Activated CD8-positive, alpha-beta memory T cell treated with anti-CD3 and anti-CD28 coated beads, Interleukin-2, amount 10 ng/mL, durations not matched to agents 7 days and 5 days (primary cell): Measurements from ENCODE around the gene IGFBP3. TPM values are rescaled to one million over a fixed set of nuclear protein-coding genes. Genes with fewer than 3 reads are reported as not detected.
A peak's percentile ranks its signal among the peaks of the same experiment; 100 is the strongest.

Experiments
- ATAC-seq: fragments of 150-1000 bp; cut with Tn5 transposase; one replicate; pipeline ENCODE4 v1.10.0; 2021; ENCODE audit warnings: moderate library complexity
- CTCF ChIA-PET: fragments of 350-600 bp; sonication (Branson Sonifier 250); formaldehyde crosslinking; loops from one replicate; lab custom pipeline; 2021; ENCODE audit warnings: antibody characterized with exemption; lab: Charles Lee
- DNase-seq: peaks from one replicate; pipeline ENCODE4 v3.0.0-alpha.2; 2020
- H3K27ac Mint-ChIP-seq: one replicate; pipeline ENCODE4 v1.8.0; 2021; ENCODE audit warnings: mild to moderate bottlenecking, mixed read lengths
- H3K27me3 Mint-ChIP-seq: one replicate; pipeline ENCODE4 v1.8.0; 2021; ENCODE audit warnings: mixed read lengths
- H3K36me3 Mint-ChIP-seq: one replicate; pipeline ENCODE4 v1.8.0; 2021; ENCODE audit warnings: mild to moderate bottlenecking, mixed read lengths
- H3K4me1 Mint-ChIP-seq: one replicate; pipeline ENCODE4 v1.8.0; 2021; ENCODE audit warnings: mixed read lengths
- H3K4me3 Mint-ChIP-seq: one replicate; pipeline ENCODE4 v1.8.0; 2021; ENCODE audit warnings: mild to moderate bottlenecking, moderate library complexity, mixed read lengths
- H3K9me3 Mint-ChIP-seq: one replicate; pipeline ENCODE4 v1.8.0; 2022; ENCODE audit warnings: low read depth, mixed read lengths
- total RNA-seq, 2 experiments: library from RNA; stranded (reverse); gene quantifications; one replicate each; pipeline ENCODE4 v1.2.3, GENCODE V29; 2021

IGFBP3 gene
- total RNA-seq, 2 experiments from 2014 or later, result 10.5 to 17.8 TPM

DNA sequence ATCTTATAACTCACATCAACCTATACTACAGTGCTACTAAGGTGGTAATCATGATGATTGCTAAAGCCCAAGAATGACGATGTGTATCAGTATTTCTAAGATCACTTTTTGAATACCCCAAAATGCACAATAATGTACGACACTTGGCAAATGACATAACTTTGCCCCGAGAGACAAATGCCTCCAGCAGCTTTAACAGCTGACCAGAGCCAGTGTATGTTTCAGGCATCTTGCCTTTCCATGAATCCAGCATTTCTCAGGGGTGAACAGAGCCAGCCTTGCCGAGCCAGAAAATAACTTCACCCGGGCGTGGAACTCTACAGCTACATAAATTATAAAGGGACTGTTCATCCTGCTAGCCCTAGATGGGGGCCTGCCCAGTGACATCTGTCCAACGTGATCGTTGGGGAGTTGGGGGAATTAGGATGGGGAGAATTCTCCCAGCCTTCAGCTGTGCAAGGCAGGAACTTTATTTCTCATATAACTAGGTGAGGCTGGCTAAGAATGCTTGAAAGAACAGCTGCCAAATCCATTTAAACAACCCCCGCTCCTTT lies 1.8 kb downstream of the IGFBP3 start:
- peaks cover 3% of the 10 kb centered on the region for H3K36me3 Mint-ChIP-seq
- no peak for ATAC-seq
- peaks cover 47% of the 10 kb centered on the region for H3K4me1 Mint-ChIP-seq

DNA sequence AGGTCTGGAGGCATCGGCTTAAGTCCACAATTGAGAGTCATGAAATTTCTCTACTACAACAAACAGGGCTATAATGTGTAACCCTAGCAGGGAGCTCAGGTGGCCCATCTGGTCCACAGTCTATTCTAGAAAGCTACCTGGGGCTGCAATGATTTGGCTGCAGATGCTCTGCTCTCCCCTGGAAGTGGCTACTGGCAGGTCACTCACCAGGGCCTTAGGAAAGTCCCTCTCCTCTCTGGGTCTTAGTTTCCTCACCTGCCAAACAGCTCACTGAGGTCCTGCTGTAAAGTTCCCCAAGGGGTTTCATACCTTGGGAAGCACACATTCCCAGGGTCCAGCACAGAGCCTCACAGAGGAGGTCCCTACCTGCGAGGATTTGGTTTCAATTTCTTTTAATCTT lies 2.5 kb downstream of the IGFBP3 start:
- DNase-seq (no peak), ATAC-seq (no peak)
- CTCF ChIA-PET, result interaction anchor here (1.0 to 3.9 kb wide), 5 partner anchors 9 to 1170 kb away, joined by 3 to 19 read pairs (median 5); no protein-coding TSS in a partner anchor
- Mint-ChIP-seq H3K27ac (peak overlapping the region; percentile 69), H3K9me3 (no peaks in the 10 kb centered on the region), H3K36me3 (peaks cover 3% of the 10 kb centered on the region), H3K4me3 (peak overlapping the region; percentile 55), H3K27me3 (peaks cover 50% of the 10 kb centered on the region), H3K4me1 (peaks cover 47% of the 10 kb centered on the region)

More for the DNA sequence above, 1.8 kb downstream of the IGFBP3 start:
- H3K4me3 Mint-ChIP-seq, result peak overlapping the region; percentile 72
- no peaks in the 10 kb centered on the region for H3K9me3 Mint-ChIP-seq
- DNase-seq, result no peak
- CTCF ChIA-PET, result interaction anchor here (3.1 to 3.9 kb wide), 2 partner anchors 29 to 1169 kb away, joined by 8 to 19 read pairs; no protein-coding TSS in a partner anchor
- no peak overlapping the region for H3K27ac Mint-ChIP-seq
- peaks cover 57% of the 10 kb centered on the region for H3K27me3 Mint-ChIP-seq

DNA sequence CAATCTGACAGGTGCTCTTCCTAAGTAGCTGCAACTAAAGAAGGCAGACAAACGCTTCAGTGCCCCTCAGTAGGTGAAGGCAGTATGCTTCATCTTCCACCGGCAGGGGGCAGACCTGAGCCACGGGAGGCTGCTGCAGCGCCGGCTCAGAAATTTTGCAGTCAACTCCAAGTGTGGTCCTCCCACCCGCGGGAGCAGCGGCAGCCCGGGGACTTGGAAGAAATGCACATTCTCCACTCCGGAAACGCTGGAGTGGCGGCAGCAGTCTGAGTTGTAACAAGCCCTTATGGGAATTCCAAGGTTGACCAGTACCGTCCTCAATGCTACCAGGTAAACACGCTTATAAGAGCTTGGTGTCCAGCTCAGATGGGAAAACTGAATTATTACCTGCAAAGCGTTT lies 3.4 kb downstream of the IGFBP3 start:
- H3K36me3 Mint-ChIP-seq, result peaks cover 3% of the 10 kb centered on the region
- peak overlapping the region; percentile 36 for H3K4me3 Mint-ChIP-seq
- H3K27me3 Mint-ChIP-seq, result peaks cover 42% of the 10 kb centered on the region
- CTCF ChIA-PET, result interaction anchor here (0.6 to 3.9 kb wide), 12 partner anchors 9 to 1171 kb away, joined by 3 to 19 read pairs (median 3); no protein-coding TSS in a partner anchor
- peak; percentile 32 for ATAC-seq
- peak; percentile 83 for DNase-seq
- no peak overlapping the region for H3K27ac Mint-ChIP-seq
- H3K4me1 Mint-ChIP-seq, result peaks cover 40% of the 10 kb centered on the region
- H3K9me3 Mint-ChIP-seq, result no peaks in the 10 kb centered on the region

DNA sequence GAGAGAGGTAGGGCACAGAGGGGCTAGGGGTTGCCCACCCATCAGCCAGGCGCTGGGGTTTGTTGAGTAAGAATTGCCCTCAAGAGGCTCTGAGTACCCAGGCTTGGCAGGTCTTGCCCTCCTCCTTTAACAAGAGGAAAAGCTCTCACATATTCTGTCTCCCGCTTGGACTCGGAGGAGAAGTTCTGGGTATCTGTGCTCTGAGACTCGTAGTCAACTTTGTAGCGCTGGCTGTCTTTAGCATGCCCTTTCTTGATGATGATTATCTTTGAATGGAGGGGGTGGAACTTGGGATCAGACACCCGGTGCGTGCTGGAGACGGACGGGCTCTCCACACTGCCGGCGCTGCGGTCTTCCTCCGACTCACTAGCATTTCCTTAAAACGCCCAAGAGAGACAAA lies 4.0 kb downstream of the IGFBP3 start:
- no peak for DNase-seq
- no peak for ATAC-seq
- H3K27me3 Mint-ChIP-seq, result peaks cover 36% of the 10 kb centered on the region
- CTCF ChIA-PET, result interaction anchor here (0.6 to 3.9 kb wide), 8 partner anchors 11 to 1172 kb away, joined by 3 to 19 read pairs (median 3); no protein-coding TSS in a partner anchor
- H3K27ac Mint-ChIP-seq, result no peak overlapping the region
- H3K36me3 Mint-ChIP-seq, result peaks cover 3% of the 10 kb centered on the region
- H3K9me3 Mint-ChIP-seq, result no peaks in the 10 kb centered on the region
- no peak overlapping the region for H3K4me3 Mint-ChIP-seq
- peaks cover 34% of the 10 kb centered on the region for H3K4me1 Mint-ChIP-seq

DNA sequence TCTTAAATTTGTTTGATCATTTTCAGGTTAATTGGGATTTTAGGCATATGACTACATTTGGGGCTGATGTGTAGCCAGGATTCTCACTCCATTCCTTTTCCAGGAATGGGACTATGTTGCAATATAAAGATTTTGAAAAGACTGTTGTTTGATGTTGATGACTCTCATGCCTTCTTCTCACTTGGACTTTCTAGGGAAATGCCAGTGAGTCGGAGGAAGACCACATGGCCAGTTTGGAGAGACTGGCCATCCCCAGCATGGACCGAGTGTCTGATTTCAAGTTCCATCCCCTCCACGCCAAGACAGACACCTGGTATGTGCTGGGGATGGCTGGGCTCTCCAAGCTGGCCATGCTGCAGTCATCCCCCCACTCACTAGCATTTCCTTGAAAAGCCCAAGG lies 5.5 kb downstream of the IGFBP3 start:
- Mint-ChIP-seq H3K27me3 (peaks cover 28% of the 10 kb centered on the region), H3K4me1 (peaks cover 27% of the 10 kb centered on the region), H3K27ac (no peak overlapping the region), H3K9me3 (no peaks in the 10 kb centered on the region), H3K4me3 (no peak overlapping the region), H3K36me3 (peaks cover 3% of the 10 kb centered on the region)
- no peak for DNase-seq
- ATAC-seq, result no peak
- CTCF ChIA-PET, result no interaction called here

DNA sequence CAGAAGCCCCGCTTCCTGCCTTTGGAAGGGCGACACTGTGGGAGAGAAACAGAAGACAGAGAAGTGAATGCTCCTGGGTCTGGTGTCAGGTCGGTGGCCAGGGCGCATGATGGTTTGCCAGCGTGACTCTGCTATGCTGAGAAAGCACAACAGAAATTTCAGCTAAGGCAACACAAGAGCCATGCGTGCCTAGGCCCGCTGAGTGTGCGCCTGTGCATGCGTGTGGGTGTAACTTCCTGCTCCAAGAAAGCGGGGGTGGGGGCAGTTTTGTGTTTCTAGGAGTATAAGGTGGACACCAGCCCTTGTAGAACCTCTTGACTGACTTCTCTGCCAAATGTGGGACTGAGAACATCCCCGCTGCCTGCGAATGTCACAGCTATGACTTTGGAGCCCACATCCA lies 6.2 kb downstream of the IGFBP3 start:
- Mint-ChIP-seq H3K27me3 (peaks cover 22% of the 10 kb centered on the region), H3K4me1 (peaks cover 24% of the 10 kb centered on the region), H3K9me3 (no peaks in the 10 kb centered on the region), H3K4me3 (no peak overlapping the region), H3K36me3 (peaks cover 3% of the 10 kb centered on the region), H3K27ac (no peak overlapping the region)
- CTCF ChIA-PET, result no interaction called here
- no peak for ATAC-seq
- DNase-seq, result no peak

DNA sequence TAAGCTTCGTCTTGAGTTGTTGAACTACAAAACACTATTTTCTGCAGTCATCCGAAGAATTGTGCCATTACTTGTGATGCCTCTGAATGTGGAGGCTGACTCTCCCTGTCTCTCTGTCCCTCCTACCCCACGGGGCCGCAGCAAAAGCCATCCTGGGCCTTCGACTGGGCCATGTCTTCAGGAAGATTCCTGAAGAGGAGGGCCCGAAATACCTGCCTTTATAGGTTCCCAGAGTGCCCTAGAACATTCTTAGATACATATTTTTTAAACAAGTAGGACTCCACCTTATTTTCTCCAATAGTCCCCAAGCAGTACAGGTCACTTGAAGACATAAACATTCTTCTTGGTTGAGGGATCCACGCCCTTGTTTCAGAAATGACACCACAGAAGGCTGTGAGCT lies 8.1 kb downstream of the IGFBP3 start:
- H3K4me3 Mint-ChIP-seq, result no peak overlapping the region
- no peak overlapping the region for H3K27ac Mint-ChIP-seq
- H3K4me1 Mint-ChIP-seq, result peaks cover 16% of the 10 kb centered on the region
- H3K27me3 Mint-ChIP-seq, result peaks cover 5% of the 10 kb centered on the region
- CTCF ChIA-PET, result interaction anchor here (1.1 to 1.5 kb wide), 2 partner anchors 10 to 30 kb away, joined by 3 to 5 read pairs; no protein-coding TSS in a partner anchor
- DNase-seq, result no peak
- peaks cover 3% of the 10 kb centered on the region for H3K36me3 Mint-ChIP-seq
- H3K9me3 Mint-ChIP-seq, result no peaks in the 10 kb centered on the region
- ATAC-seq, result no peak

DNA sequence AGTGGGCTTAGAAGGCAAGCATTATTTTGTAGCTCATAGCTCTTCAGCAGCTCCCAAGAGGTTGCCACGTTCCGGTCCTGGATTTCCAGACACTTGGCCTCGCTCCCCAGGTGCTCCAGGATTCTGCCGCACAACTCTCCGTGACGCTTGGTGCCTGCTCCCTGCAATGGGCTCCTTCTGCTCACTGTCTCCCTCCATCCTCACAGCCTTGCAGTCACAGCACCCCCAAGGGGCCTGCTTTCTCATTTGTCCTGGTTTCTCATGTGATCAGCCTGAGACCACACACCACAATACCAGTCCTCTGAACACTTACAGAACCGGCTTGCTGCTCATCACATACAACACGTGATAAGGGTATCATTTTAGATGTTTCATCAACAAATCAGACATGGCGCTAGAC lies 9.8 kb downstream of the IGFBP3 start:
- H3K27ac Mint-ChIP-seq, result no peak overlapping the region
- DNase-seq (no peak), ATAC-seq (no peak)
- H3K4me1 Mint-ChIP-seq, result peaks cover 9% of the 10 kb centered on the region
- H3K9me3 Mint-ChIP-seq, result no peaks in the 10 kb centered on the region
- peaks cover 3% of the 10 kb centered on the region for H3K36me3 Mint-ChIP-seq
- H3K27me3 Mint-ChIP-seq, result no peaks in the 10 kb centered on the region
- CTCF ChIA-PET, result no interaction called here
- H3K4me3 Mint-ChIP-seq, result no peak overlapping the region

DNA sequence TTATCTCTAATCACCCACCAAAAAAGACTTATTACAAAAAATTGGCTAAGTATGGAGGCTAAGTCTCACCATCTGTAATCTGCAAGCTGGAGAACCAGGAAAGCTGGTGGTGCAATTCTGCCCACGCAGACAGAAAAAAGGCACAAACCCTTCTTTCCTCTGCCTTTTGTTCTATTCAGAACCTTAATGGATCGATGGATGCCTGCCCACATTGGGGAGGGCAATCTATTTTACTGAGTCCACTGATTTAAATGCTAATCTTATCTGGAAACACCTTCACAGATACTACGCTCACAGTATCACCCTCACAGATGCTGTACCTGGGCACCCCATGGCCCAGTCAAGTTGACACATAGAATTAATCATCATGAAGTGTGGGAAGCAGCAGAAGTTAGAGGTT lies 10.2 kb downstream of the IGFBP3 start:
- H3K4me1 Mint-ChIP-seq, result peaks cover 4% of the 10 kb centered on the region
- H3K9me3 Mint-ChIP-seq, result no peaks in the 10 kb centered on the region
- no peak overlapping the region for H3K27ac Mint-ChIP-seq
- no peak for DNase-seq
- no peaks in the 10 kb centered on the region for H3K27me3 Mint-ChIP-seq
- H3K36me3 Mint-ChIP-seq, result no peaks in the 10 kb centered on the region
- ATAC-seq, result no peak
- CTCF ChIA-PET, result no interaction called here
- no peak overlapping the region for H3K4me3 Mint-ChIP-seq

DNA sequence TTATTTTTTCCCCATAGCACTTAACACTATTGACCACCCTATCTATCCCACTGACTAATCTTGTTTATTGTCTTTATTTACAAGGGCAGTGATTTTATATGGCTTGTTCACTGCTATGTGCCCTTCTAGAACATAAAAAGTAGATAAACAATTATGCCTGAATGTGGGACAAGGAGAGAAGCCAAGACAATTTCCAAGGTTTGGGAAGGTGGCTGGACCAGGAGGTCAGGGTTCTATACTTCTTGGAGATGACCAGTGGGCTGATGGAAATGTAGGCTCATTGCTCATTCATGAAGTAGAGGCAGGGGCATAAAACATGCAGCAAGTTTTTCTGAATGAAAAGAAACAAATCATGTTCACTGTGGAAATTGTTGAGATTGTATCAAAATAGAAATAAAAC lies 11.5 kb downstream of the IGFBP3 start:
- no peak overlapping the region for H3K4me3 Mint-ChIP-seq
- no peaks in the 10 kb centered on the region for H3K27me3 Mint-ChIP-seq
- no peaks in the 10 kb centered on the region for H3K4me1 Mint-ChIP-seq
- H3K27ac Mint-ChIP-seq, result no peak overlapping the region
- CTCF ChIA-PET, result no interaction called here
- ATAC-seq (no peak), DNase-seq (no peak)
- H3K36me3 Mint-ChIP-seq, result no peaks in the 10 kb centered on the region
- no peaks in the 10 kb centered on the region for H3K9me3 Mint-ChIP-seq

DNA sequence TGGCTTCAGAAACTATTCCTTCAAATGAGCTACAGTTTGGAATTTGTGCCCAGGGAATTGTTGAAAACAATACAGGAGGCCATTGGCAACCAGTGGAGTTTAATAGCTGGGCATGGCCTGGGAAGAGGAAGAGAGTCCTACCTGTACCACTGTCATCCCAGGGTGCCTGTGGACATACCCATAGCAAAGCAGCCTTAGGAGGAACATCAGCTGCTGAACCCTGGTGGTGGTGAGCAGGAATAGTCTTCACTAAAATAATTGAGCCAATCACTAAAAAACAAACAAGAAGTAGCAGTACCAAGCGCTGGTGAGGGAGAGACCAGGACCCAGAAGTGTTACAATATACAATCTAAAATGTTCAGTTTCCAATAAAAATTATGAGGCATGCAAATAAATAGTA lies 18.3 kb downstream of the IGFBP3 start:
- DNase-seq (no peak), ATAC-seq (no peak)
- no peaks in the 10 kb centered on the region for H3K4me1 Mint-ChIP-seq
- H3K36me3 Mint-ChIP-seq, result no peaks in the 10 kb centered on the region
- CTCF ChIA-PET, result no interaction called here
- H3K27me3 Mint-ChIP-seq, result peaks cover 6% of the 10 kb centered on the region
- H3K4me3 Mint-ChIP-seq, result no peak overlapping the region
- H3K27ac Mint-ChIP-seq, result no peak overlapping the region
- no peaks in the 10 kb centered on the region for H3K9me3 Mint-ChIP-seq

DNA sequence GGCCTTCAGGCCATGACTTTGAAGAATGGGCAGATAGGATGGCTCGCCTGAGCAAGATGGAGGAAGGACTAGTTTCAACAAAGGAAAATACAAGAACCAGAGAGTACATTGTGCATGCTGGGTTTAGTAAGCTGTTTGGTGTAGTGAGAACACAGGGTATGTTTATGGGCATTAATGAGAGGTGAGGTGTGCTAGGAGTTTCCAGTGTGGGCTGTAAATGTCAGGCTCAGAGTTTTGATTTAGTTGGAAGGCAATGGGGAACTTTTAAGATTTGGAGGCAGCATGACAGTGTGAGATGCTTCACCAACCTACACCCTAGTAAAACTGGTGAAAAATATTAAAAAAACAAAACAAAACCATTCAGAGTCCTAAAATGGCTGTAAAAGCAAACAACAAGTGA lies 19.5 kb downstream of the IGFBP3 start:
- CTCF ChIA-PET, result no interaction called here
- no peaks in the 10 kb centered on the region for H3K36me3 Mint-ChIP-seq

DNA sequence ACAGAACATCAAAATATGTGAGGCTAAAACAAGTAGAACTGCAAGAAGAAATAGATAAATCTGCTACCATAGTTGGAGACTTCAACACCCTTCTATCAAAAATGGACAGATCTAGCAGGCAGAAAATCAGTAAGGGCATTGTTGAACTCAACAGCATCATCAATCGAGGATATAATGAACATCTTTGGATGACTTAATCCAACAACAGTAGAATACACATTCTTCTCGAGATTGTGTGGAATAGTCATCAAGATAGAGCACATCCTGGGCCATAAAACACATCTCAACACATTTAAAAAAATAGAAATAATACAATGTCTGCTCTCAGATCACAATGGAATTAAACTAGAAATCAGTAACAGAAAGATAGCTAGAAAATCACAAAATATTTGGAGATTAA lies 22.9 kb downstream of the IGFBP3 start:
- Mint-ChIP-seq H3K27me3 (peaks cover 23% of the 10 kb centered on the region), H3K9me3 (no peaks in the 10 kb centered on the region), H3K27ac (no peak overlapping the region), H3K4me1 (no peaks in the 10 kb centered on the region), H3K36me3 (no peaks in the 10 kb centered on the region), H3K4me3 (no peak overlapping the region)
- DNase-seq, result no peak
- ATAC-seq, result no peak
- CTCF ChIA-PET, result no interaction called here

More for the DNA sequence above, 19.5 kb downstream of the IGFBP3 start:
- Mint-ChIP-seq H3K27ac (no peak overlapping the region), H3K27me3 (peaks cover 9% of the 10 kb centered on the region), H3K4me1 (no peaks in the 10 kb centered on the region), H3K9me3 (no peaks in the 10 kb centered on the region), H3K4me3 (no peak overlapping the region)
- ATAC-seq (no peak), DNase-seq (no peak)

DNA sequence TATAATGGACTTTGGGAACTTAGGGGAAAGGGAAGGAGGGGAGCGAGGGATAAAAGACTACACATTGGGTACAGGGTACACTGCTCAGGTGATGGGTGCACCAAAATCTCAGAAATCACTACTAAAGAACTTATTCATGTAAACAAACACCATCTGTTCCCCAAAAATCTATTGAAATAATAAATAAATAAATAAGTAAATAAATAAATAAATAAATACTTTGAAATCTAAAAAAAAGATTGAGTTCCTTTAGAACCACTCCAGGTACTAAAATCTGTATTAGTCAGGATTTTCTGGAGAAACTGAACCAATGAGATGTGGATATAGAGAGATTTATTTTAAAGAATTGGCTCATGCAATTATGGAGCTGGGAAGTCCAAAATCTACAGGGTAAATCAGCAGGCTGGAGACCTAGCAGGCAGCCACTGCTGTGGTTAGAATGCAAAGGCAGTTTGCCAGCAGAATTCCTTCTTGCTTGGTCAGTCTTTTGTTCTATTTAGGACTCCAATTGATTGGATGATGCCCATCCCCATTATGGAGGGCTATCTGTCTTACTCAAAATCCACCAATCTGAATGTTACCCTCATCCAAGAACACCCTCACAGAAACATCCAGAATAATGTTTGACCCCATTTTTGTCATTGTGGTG lies 23.9 kb downstream of the IGFBP3 start:
- no peaks in the 10 kb centered on the region for H3K9me3 Mint-ChIP-seq
- DNase-seq (no peak), ATAC-seq (no peak)
- CTCF ChIA-PET, result no interaction called here
- H3K27ac Mint-ChIP-seq, result no peak overlapping the region
- H3K36me3 Mint-ChIP-seq, result no peaks in the 10 kb centered on the region
- peaks cover 24% of the 10 kb centered on the region for H3K27me3 Mint-ChIP-seq
- H3K4me1 Mint-ChIP-seq, result no peaks in the 10 kb centered on the region
- H3K4me3 Mint-ChIP-seq, result no peak overlapping the region
